Hepatocyte (in vitro differentiated cells): ENCODE results near the gene EVI5L.
"Not testable (repeated sequence)": the region's sequence is repeated elsewhere in the genome, so short reads cannot be mapped to it uniquely, and the experiment has no call there.

Source experiments
- CTCF ChIP-seq: fragments of 200-600 bp; sonication (generic); IDR thresholded peaks from 2 replicates; pipeline ENCODE4 v1.5.1; 2016; ENCODE audit warnings: antibody characterized with exemption, mild to moderate bottlenecking; ENCODE audit not compliant: poor library complexity
- EZH2 ChIP-seq: fragments of 200-600 bp; sonication (generic); IDR thresholded peaks from 2 replicates; pipeline ENCODE4 v1.6.1; 2016; ENCODE audit warnings: antibody characterized with exemption, mild to moderate bottlenecking, borderline replicate concordance

GRCh38 chr19:7859087-7859486 is 29.1 kb downstream of the EVI5L start:
- TF ChIP-seq EZH2, CTCF: not testable (repeated sequence)
